CD4-positive, alpha-beta T cell treated with Interleukin-15 for 4 hours (primary cell): ENCODE data around the gene CD8B.
A peak's percentile ranks its signal among the peaks of the same experiment; 100 is the strongest.

ENCODE experiments used
- DNase-seq: peaks from one replicate; pipeline ENCODE4 v3.0.0-alpha.2; 2020; ENCODE audit warnings: low spot score

Gene CD8B

GRCh38 chr2:86806059-86806857 lies 55.4 kb downstream of the CD8B start:
- DNase-seq = no peak

GRCh38 chr2:86800856-86801567 lies 60.7 kb downstream of the CD8B start:
- DNase-seq = no peak

- peak; percentile 40 for DNase-seq
Measured at GRCh38 chr2:86794861-86795260, 66.8 kb downstream of the CD8B start.

GRCh38 chr2:86793752-86794151 lies 67.9 kb downstream of the CD8B start:
- DNase-seq = peak; percentile 28

DNA sequence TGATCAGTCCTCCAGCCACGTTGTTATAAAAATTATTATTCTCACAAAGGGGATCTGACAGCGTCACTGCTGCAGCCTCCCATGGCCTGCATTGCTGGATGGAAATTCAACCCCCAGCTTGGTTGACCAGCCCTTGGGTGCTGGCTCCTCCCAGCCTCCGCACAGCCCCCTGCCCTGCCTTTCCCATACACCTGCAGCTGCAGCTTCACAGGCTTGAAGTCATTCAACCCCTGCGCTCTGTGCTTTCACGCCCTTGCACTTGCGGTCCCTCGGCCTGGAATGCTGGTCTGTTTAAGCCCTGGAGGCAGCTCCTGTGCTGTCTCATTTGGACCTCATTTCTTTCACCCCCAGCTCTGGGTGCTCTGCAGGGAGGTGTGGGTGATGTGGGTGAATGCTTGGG lies 70.1 kb downstream of the CD8B start:
- DNase-seq = no peak

- DNase-seq = peak; percentile 63
Measured at GRCh38 chr2:86790676-86791572, 70.8 kb downstream of the CD8B start, which contains the start of gene CD8A. TSS of gene CD8A (minus strand) at chr2:86790913. CDS start at chr2:86790825, 88 bp downstream.

GRCh38 chr2:86790134-86790675 lies 71.5 kb downstream of the CD8B start:
- DNase-seq = no peak

DNA sequence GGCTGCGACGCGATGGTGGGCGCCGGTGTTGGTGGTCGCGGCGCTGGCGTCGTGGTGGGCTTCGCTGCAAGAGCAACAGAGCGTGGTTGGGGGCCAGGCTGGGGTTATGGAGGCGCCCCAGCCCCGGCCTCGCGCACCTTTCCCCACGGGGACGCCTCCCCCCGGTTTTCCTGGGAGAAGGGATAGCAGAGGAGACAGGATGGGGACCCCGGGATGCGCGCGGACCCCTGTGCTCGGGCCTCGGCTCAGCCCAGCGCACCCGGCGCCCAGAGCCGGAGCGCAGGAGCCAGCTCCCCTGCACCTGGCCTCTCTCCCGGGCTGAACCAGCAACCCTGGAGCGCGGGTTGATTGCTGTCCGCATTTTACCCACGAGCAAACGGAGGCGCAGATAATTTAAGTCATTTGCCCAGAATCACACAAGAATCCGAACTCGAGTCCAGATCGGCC lies 72.0 kb downstream of the CD8B start:
- DNase-seq = no peak

- DNase-seq = peak; percentile 22
Measured at GRCh38 chr2:86788881-86789686, 72.6 kb downstream of the CD8B start.

DNA sequence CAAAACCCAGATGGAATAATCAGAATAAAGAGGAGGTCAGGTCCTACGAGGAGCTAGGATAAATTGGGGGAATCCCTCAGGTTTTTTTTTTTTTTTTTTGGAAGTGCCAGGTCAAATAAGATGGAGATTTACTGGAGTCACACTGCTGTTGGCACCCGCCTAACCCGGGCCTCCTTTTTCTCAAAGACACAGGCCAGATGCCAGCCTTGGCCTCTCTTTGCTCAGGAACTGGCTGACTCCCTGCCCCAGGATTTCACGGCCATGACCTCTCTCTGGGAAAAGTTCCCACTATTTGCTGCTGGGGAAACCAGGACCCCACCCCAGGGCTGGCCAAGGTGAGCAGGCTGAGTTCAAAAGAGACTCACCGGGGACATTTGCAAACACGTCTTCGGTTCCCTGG lies 73.5 kb downstream of the CD8B start:
- DNase-seq = no peak

DNA sequence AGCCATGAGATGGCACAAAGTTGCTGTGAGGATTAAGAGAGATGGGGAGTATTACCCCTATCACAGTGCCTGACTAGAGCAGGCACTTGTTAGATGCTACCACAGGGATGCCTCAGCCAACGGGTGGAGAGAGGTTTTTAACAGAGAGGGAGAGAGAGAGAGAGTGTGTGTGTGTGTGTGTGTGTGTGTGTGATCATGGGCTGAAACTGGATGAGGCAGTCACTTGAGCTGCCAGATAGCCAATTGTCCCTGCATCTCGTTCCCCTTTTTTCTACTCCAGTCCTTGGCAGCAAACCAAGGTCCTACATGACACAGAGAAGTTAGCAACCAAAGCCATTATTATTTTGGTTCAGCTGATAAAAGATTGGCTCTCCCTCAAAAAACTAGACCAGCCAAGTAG lies 74.0 kb downstream of the CD8B start:
- peak; percentile 46 for DNase-seq

DNA sequence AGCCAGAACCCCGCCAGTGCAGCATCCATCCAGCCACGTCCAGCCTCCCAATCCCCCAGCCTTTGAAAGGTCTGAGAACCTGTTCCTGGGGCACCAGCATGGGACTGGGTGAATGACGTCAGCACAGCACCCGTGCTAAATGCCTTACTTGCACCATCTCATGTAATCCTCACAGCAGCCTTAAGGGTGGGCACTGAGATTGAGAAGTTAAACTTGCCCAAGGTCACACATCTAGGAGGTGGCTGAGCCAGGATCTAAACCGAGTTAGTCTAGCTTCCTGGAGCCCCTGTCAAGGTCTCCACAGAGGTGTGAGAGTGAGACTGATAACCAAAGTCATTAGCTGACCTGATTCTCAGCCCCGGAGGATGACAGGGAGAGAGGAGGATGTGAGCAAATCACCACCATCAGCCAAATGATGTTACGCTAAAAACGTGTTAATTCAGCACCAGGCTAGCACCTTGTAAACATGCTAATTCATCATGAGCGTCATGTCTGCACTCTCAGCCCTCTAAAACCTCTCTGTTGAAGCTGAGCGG lies 75.6 kb downstream of the CD8B start:
- peak; percentile 80 for DNase-seq

- peak; percentile 75 for DNase-seq
Measured at GRCh38 chr2:86785456-86785855, 76.2 kb downstream of the CD8B start.

DNA sequence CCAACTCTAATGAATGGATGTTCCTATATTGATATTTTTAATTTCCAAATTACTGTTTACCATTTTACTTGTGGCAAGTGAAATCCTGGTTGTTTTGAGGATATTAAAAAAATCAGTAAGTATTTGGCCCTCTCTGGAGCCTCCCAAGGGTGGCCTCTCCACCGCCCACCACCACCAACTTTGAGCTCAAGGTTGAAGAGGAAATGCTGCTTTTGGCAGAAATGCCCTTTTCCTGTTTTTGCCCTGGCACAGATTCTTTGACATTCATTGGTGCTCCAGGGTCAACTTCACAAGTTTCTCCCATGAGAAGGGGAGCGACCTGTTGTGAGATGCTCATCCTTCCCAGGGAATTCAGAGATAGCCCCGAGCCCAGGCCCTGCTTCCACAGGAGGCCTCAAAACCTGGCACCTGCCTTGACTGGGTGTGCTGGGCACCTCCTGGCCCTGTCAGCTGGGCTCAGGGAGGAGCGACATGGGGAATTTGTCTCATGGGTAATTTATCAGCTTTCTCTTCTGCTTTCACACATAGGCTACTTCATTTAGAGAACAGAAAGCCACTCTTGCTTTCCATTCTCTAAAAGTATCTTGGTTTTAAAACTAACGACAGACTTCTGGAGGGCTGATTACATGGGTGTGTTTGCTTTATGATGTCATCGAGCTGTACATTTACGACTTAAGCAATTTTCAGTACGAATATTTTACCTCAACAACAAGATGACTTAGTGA lies 77.9 kb downstream of the CD8B start:
- DNase-seq = no peak

DNA sequence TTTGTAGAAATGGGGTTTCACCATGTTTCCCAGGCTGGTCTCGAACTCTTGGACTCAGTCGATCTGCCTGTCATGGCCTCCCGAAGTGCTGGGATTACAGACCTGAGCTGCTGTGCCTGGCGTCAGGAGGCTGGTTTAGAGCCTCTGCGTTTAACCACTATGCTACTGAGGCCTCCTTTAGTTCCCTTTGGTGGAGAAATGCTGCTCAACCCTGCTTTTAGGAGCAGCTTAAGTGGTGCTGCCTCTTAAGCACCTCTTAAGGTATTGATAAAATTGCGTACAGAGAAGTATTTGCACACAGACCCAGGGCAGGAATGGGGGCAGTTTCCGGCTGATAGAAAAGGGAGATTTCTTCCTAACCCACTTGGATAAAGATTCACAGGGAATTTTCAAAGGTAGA lies 78.9 kb downstream of the CD8B start:
- no peak for DNase-seq

GRCh38 chr2:86781363-86781762 lies 80.3 kb downstream of the CD8B start:
- no peak for DNase-seq

- no peak for DNase-seq
Measured at GRCh38 chr2:86779971-86780370, 81.7 kb downstream of the CD8B start.

DNA sequence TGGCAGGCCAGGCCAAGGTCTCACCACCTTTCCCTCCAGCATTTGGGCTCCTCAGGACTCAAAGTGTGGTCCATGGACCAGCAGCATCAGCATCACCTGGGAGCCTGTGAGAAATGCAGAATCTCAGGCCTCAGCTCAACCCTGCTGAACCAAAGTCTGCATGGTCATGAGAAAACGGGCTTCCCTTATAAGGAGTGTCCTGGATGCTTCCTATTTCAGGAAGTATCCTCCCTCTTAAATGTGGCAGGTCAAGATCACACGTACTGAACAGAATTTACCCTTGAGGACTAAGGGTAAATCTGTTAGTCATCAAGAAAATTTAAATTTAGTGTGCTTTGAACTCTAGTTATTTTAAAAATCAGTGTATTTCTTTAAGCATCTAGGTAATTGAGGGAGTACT lies 82.7 kb downstream of the CD8B start:
- DNase-seq = no peak

GRCh38 chr2:86776532-86776931 lies 85.2 kb downstream of the CD8B start:
- DNase-seq = no peak

- no peak for DNase-seq
Measured at GRCh38 chr2:86775338-86775737, 86.3 kb downstream of the CD8B start.
